CD4-positive, alpha-beta T cell (primary cell): Measurements from ENCODE around the gene HNRNPU. TPM values are rescaled to one million over a fixed set of nuclear protein-coding genes. Genes with fewer than 3 reads are reported as not detected.

Experiments used
- ATAC-seq: fragments of 200-7000 bp; cut with Tn5 transposase; one replicate; pipeline ENCODE4 v1.10.0; 2022; ENCODE audit warnings: mild to moderate bottlenecking; ENCODE audit not compliant: poor library complexity
- CTCF ChIA-PET: fragments of 350-600 bp; sonication (Branson Sonifier 250); formaldehyde crosslinking; loops from one replicate; lab custom pipeline; 2021; ENCODE audit warnings: antibody characterized with exemption, inconsistent platforms; lab: Charles Lee
- POLR2A ChIA-PET: fragments of 350-600 bp; sonication (Branson Sonifier 250); formaldehyde crosslinking; loops from one replicate; lab custom pipeline; 2021; ENCODE audit warnings: antibody characterized with exemption, inconsistent platforms; lab: Charles Lee
- DNase-seq, 14 experiments: peaks; one replicate each; pipeline ENCODE4 v3.0.0-alpha.2; 2013 to 2020; ENCODE audit warnings: mixed read lengths in 2 of 14
- H3K27ac ChIP-seq, 2 donors: one replicate each; pipeline versions ENCODE4 v1.5.1 to v1.7.0; 2013; ENCODE audit warnings: low read length in 2 of 2, low read depth in 1 of 2, mild to moderate bottlenecking in 1 of 2
- H3K27me3 ChIP-seq, 2 experiments: 1 replicate in 1 of 2; 2 replicates in 1 of 2; pipeline versions ENCODE4 v1.6.1 to v1.7.0; 2013; ENCODE audit warnings: low read length in 2 of 2, control low read depth in 1 of 2, mild to moderate bottlenecking in 1 of 2, moderate library complexity in 1 of 2; ENCODE audit not compliant: insufficient read depth in 2 of 2, control insufficient read depth in 1 of 2
- H3K36me3 ChIP-seq: one replicate; pipeline ENCODE4 v1.6.1; 2013; ENCODE audit warnings: low read length, control low read depth; ENCODE audit not compliant: insufficient read depth
- H3K4me1 ChIP-seq: one replicate; pipeline ENCODE4 v1.6.1; 2013; ENCODE audit warnings: low read length, control low read depth; ENCODE audit not compliant: insufficient read depth
- H3K4me3 ChIP-seq: one replicate; pipeline ENCODE4 v1.5.1; 2013; ENCODE audit warnings: mild to moderate bottlenecking, low read length, moderate library complexity
- H3K9me3 ChIP-seq, 2 experiments: 1 replicate in 1 of 2; 2 replicates in 1 of 2; pipeline versions ENCODE4 v1.6.1 to v1.7.0; 2013; ENCODE audit warnings: low read length in 2 of 2, mild to moderate bottlenecking in 2 of 2, control low read depth in 1 of 2, moderate library complexity in 1 of 2; ENCODE audit not compliant: control insufficient read depth in 1 of 2, insufficient read depth in 1 of 2
- H3K27ac Mint-ChIP-seq: one replicate; pipeline ENCODE4 v1.8.0; 2020; ENCODE audit warnings: mixed read lengths
- H3K27me3 Mint-ChIP-seq: one replicate; pipeline ENCODE4 v1.8.0; 2021; ENCODE audit warnings: mixed read lengths
- H3K36me3 Mint-ChIP-seq: one replicate; pipeline ENCODE4 v1.8.0; 2021; ENCODE audit warnings: low read depth, mixed read lengths
- H3K4me1 Mint-ChIP-seq: one replicate; pipeline ENCODE4 v1.8.0; 2021; ENCODE audit warnings: low read depth, mixed read lengths
- H3K4me3 Mint-ChIP-seq: one replicate; pipeline ENCODE4 v1.8.0; 2020; ENCODE audit warnings: mild to moderate bottlenecking, mixed read lengths
- H3K9me3 Mint-ChIP-seq: one replicate; pipeline ENCODE4 v1.8.0; 2020; ENCODE audit warnings: mixed read lengths
- CTCF ChIP-seq: fragments of 200-600 bp; IDR thresholded peaks from one replicate; pipeline ENCODE4 v1.8.0; 2022; ENCODE audit warnings: antibody characterized with exemption, mild to moderate bottlenecking
- intact Hi-C, 2 experiments: fragments of 100-400 bp; cut with DNase I in 1 of 2; cut with micrococcal nuclease in 1 of 2; formaldehyde crosslinking; loops; one replicate each; pipeline versions ENCODE4 v1.15.1 to v1.9.0; 2023 to 2025; cut with DNase I, micrococcal nuclease
- total RNA-seq, 174 experiments: library from RNA in 2 of 174; stranded (reverse) in 2 of 174; gene quantifications; one replicate each; pipeline ENCODE4 v1.2.3 and lab custom pipeline; 2021 to 2026

HNRNPU gene
- total RNA-seq, 2 experiments from 2014 or later, result 415 TPM

GRCh38 chr1:244804841-244805240 is 59.5 kb downstream of the HNRNPU start:
- ChIA-PET CTCF (no interaction called here), POLR2A (no interaction called here)
- Mint-ChIP-seq H3K36me3 (no peaks in the 10 kb centered on the region), H3K9me3 (no peaks in the 10 kb centered on the region), H3K4me3 (no peak overlapping the region), H3K27ac (no peak overlapping the region), H3K27me3 (peaks cover 4% of the 10 kb centered on the region), H3K4me1 (peaks cover 4% of the 10 kb centered on the region)
- ATAC-seq (no peak), DNase-seq (no peak)
- no peak for TF ChIP-seq CTCF
- H3K36me3 ChIP-seq, result no peaks in the 10 kb centered on the region
- H3K27ac ChIP-seq, result no peak overlapping the region
- no peak overlapping the region for H3K4me3 ChIP-seq
- H3K9me3 ChIP-seq, result no peaks in the 10 kb centered on the region
- H3K27me3 ChIP-seq, result no peaks in the 10 kb centered on the region
- H3K4me1 ChIP-seq, result peaks cover 3% of the 10 kb centered on the region
- intact Hi-C loops, result loop anchor here in 1 of 2 experiments (10.0 kb wide), 1 partner anchor 120 kb away; no protein-coding TSS in a partner anchor

GRCh38 chr1:244802556-244803239 is 61.6 kb downstream of the HNRNPU start:
- ChIA-PET POLR2A (interaction anchor here (2.3 to 2.9 kb wide), 2 partner anchors 31 to 60 kb away, joined by 13 to 19 read pairs; partner anchors contain the start of gene HNRNPU), CTCF (interaction anchor here (3.1 kb wide), 1 partner anchor 239 kb away, joined by 45 read pairs; no protein-coding TSS in a partner anchor)
- ATAC-seq, result no peak
- TF ChIP-seq CTCF, result no peak
- Histone ChIP-seq H3K9me3 (no peaks in the 10 kb centered on the region), H3K27ac (no peak overlapping the region), H3K4me3 (no peak overlapping the region), H3K36me3 (no peaks in the 10 kb centered on the region), H3K4me1 (peaks cover 3% of the 10 kb centered on the region), H3K27me3 (no peaks in the 10 kb centered on the region)
- H3K27ac Mint-ChIP-seq, result no peak overlapping the region
- no peaks in the 10 kb centered on the region for H3K9me3 Mint-ChIP-seq
- H3K4me1 Mint-ChIP-seq, result peaks cover 4% of the 10 kb centered on the region
- no peak overlapping the region for H3K4me3 Mint-ChIP-seq
- intact Hi-C loops, result loop anchor here in 1 of 2 experiments (2.0 to 10.0 kb wide), 2 partner anchors 28 to 122 kb away; no protein-coding TSS in a partner anchor
- no peaks in the 10 kb centered on the region for H3K36me3 Mint-ChIP-seq
- peaks cover 4% of the 10 kb centered on the region for H3K27me3 Mint-ChIP-seq
- DNase-seq, result no peak

GRCh38 chr1:244802041-244802440 is 62.3 kb downstream of the HNRNPU start:
- no peaks in the 10 kb centered on the region for H3K9me3 ChIP-seq
- Mint-ChIP-seq H3K27me3 (peaks cover 4% of the 10 kb centered on the region), H3K4me3 (no peak overlapping the region), H3K9me3 (no peaks in the 10 kb centered on the region), H3K4me1 (peaks cover 4% of the 10 kb centered on the region), H3K36me3 (no peaks in the 10 kb centered on the region), H3K27ac (no peak overlapping the region)
- intact Hi-C loops, result loop anchor here in 1 of 2 experiments (2.0 to 10.0 kb wide), 2 partner anchors 29 to 123 kb away; no protein-coding TSS in a partner anchor
- no peak overlapping the region for H3K4me3 ChIP-seq
- H3K4me1 ChIP-seq, result peaks cover 3% of the 10 kb centered on the region
- H3K36me3 ChIP-seq, result no peaks in the 10 kb centered on the region
- H3K27me3 ChIP-seq, result no peaks in the 10 kb centered on the region
- ChIA-PET CTCF (interaction anchor here (0.7 to 3.1 kb wide), 7 partner anchors 33 to 244 kb away, joined by 3 to 45 read pairs (median 8); partner anchors contain the start of genes COX20 and HNRNPU), POLR2A (interaction anchor here (2.3 to 2.9 kb wide), 3 partner anchors 32 to 241 kb away, joined by 13 to 19 read pairs (median 17); partner anchors contain the start of gene HNRNPU)
- no peak for DNase-seq
- no peak for TF ChIP-seq CTCF
- H3K27ac ChIP-seq, result no peak overlapping the region
- ATAC-seq, result no peak
